SK-N-SH (cell line): ENCODE data around the gene SPRED2. TPM values are rescaled to one million over a fixed set of nuclear protein-coding genes. Genes with fewer than 3 reads are reported as not detected.

Experiments used
- CTCF ChIA-PET: fragments of 300-600, 350-600 bp; formaldehyde crosslinking; extraction: SDS; loops from one replicate; lab custom pipeline; 2021; lab: Yijun Ruan, JAX
- POLR2A ChIA-PET: fragments of 350-600 bp; sonication (Branson Sonifier 250); formaldehyde crosslinking; extraction: SDS; loops from one replicate; lab custom pipeline; 2020; ENCODE audit warnings: antibody characterized with exemption, inconsistent platforms; lab: Yijun Ruan, JAX
- DNase-seq: peaks from one replicate; pipeline ENCODE4 v3.0.0; 2012
- H2AFZ ChIP-seq: fragments of 200-600 bp; sonication (generic); 2 replicates; pipeline ENCODE4 v1.8.1; 2016; ENCODE audit warnings: antibody characterized with exemption, mild to moderate bottlenecking, low read depth
- H3F3A ChIP-seq: fragments of 200-600 bp; sonication (generic); replicated peaks from 2 replicates; pipeline ENCODE3; 2016; ENCODE audit warnings: antibody characterized with exemption, mild to moderate bottlenecking; ENCODE audit not compliant: insufficient read depth
- H3K27ac ChIP-seq, 2 experiments: fragments of 200-500 bp in 1 of 2; fragments of 200-600 bp in 1 of 2; sonication (Bioruptor generic) in 1 of 2; sonication (generic), shearing (Covaris generic) in 1 of 2; 2 replicates each; pipeline versions ENCODE4 v1.5.1 to v1.6.1; 2014 to 2016; ENCODE audit warnings: low read depth in 2 of 2, inconsistent platforms in 1 of 2, low read length in 1 of 2, mild to moderate bottlenecking in 1 of 2, mixed read lengths in 1 of 2
- H3K27me3 ChIP-seq: fragments of 200-600 bp; sonication (generic), shearing (Covaris generic); 2 replicates; pipeline ENCODE4 v1.6.1; 2016; ENCODE audit warnings: mixed run types; ENCODE audit not compliant: insufficient read depth
- H3K36me3 ChIP-seq, 2 experiments: fragments of 200-500 bp in 1 of 2; fragments of 200-600 bp in 1 of 2; sonication (Bioruptor generic) in 1 of 2; sonication (generic) in 1 of 2; replicated peaks in 1 of 2; 2 replicates each; pipeline versions ENCODE3 to v1.5.1; 2014 to 2016; ENCODE audit warnings: low read length in 1 of 2, mild to moderate bottlenecking in 1 of 2; ENCODE audit not compliant: insufficient read depth in 2 of 2, control insufficient read depth in 1 of 2
- H3K4me1 ChIP-seq, 2 experiments: fragments of 200-500 bp in 1 of 2; fragments of 200-600 bp in 1 of 2; sonication (Bioruptor generic) in 1 of 2; sonication (generic), shearing (Covaris generic) in 1 of 2; 2 replicates each; pipeline versions ENCODE4 v1.5.1 to v1.6.1; 2014 to 2016; ENCODE audit warnings: low read depth in 1 of 2, low read length in 1 of 2, mixed run types in 1 of 2; ENCODE audit not compliant: insufficient read depth in 2 of 2, control insufficient read depth in 1 of 2
- H3K4me2 ChIP-seq: fragments of 200-600 bp; sonication (generic), shearing (Covaris generic); 2 replicates; pipeline ENCODE4 v1.6.1; 2017; ENCODE audit warnings: mixed run types
- H3K4me3 ChIP-seq, 2 experiments: fragments of 200-500 bp in 1 of 2; fragments of 200-600 bp in 1 of 2; sonication (Bioruptor generic) in 1 of 2; sonication (generic), shearing (Covaris generic) in 1 of 2; 2 replicates each; pipeline versions ENCODE4 v1.5.1 to v1.8.1; 2014 to 2016; ENCODE audit warnings: low read depth in 2 of 2, inconsistent platforms in 1 of 2, low read length in 1 of 2, mild to moderate bottlenecking in 1 of 2, mixed read lengths in 1 of 2, moderate library complexity in 1 of 2
- H3K79me2 ChIP-seq: fragments of 200-600 bp; sonication (generic); 2 replicates; pipeline ENCODE4 v1.8.1; 2017; ENCODE audit warnings: mild to moderate bottlenecking; ENCODE audit not compliant: insufficient read depth
- H3K9ac ChIP-seq: fragments of 200-600 bp; sonication (generic); 2 replicates; pipeline ENCODE4 v1.6.1; 2017; ENCODE audit warnings: mixed run types
- H3K9me2 ChIP-seq: fragments of 200-600 bp; sonication (generic); 2 replicates; pipeline ENCODE4 v1.6.1; 2017; ENCODE audit warnings: mixed run types
- H3K9me3 ChIP-seq: fragments of 200-600 bp; sonication (generic); 2 replicates; pipeline ENCODE4 v1.6.1; 2017; ENCODE audit warnings: mixed run types, mild to moderate bottlenecking, moderate library complexity
- H4K20me1 ChIP-seq: fragments of 200-600 bp; sonication (generic); 2 replicates; pipeline ENCODE4 v1.6.1; 2017; ENCODE audit warnings: mild to moderate bottlenecking, mixed run types; ENCODE audit not compliant: insufficient read depth
- CHD2 ChIP-seq: fragments of 150-350 bp; IDR thresholded peaks from 2 replicates; pipeline ENCODE4 v1.6.1; 2018; ENCODE audit warnings: low read length; ENCODE audit not compliant: partially characterized antibody
- ELF1 ChIP-seq: IDR thresholded peaks from 2 replicates; pipeline ENCODE4 v1.4.0; 2012
- EP300 ChIP-seq, 2 experiments: IDR thresholded peaks; 2 replicates each; pipeline versions ENCODE4 v1.4.0 to v1.6.1; 2012; ENCODE audit warnings: borderline replicate concordance in 1 of 2, low read depth in 1 of 2, low read length in 1 of 2
- FOSL2 ChIP-seq: IDR thresholded peaks from 2 replicates; pipeline ENCODE4 v1.4.0; 2012; ENCODE audit warnings: low read depth, mild to moderate bottlenecking, moderate library complexity, borderline replicate concordance
- FOXJ3 ChIP-seq: sonication (generic); formaldehyde crosslinking; IDR thresholded peaks from 2 replicates; pipeline ENCODE4 v1.5.1; 2020; ENCODE audit warnings: mild to moderate bottlenecking, missing genetic modification reagents
- JUND ChIP-seq: IDR thresholded peaks from 2 replicates; pipeline ENCODE4 v1.4.0; 2012
- MEF2A ChIP-seq: IDR thresholded peaks from 2 replicates; pipeline ENCODE4 v1.4.0; 2012; ENCODE audit warnings: low read depth, borderline replicate concordance
- NFIC ChIP-seq: IDR thresholded peaks from 2 replicates; pipeline ENCODE4 v1.4.0; 2012; ENCODE audit warnings: borderline replicate concordance
- NRF1 ChIP-seq: IDR thresholded peaks from 2 replicates; pipeline ENCODE4 v1.6.1; 2012; ENCODE audit warnings: low read depth, mild to moderate bottlenecking, low read length
- PBX3 ChIP-seq: IDR thresholded peaks from 2 replicates; pipeline ENCODE4; 2012
- RCOR1 ChIP-seq: fragments of 150-350 bp; IDR thresholded peaks from 2 replicates; pipeline ENCODE4 v1.6.1; 2017; ENCODE audit warnings: antibody characterized with exemption, low read length
- SIN3A ChIP-seq: IDR thresholded peaks from 2 replicates; pipeline ENCODE4 v1.6.1; 2012; ENCODE audit warnings: low read depth, mild to moderate bottlenecking, low read length, moderate library complexity, borderline replicate concordance
- TAF1 ChIP-seq: IDR thresholded peaks from 2 replicates; pipeline ENCODE4 v1.6.1; 2012; ENCODE audit warnings: low read depth, mild to moderate bottlenecking, low read length, moderate library complexity, borderline replicate concordance
- TEAD4 ChIP-seq: IDR thresholded peaks from 2 replicates; pipeline ENCODE4 v1.4.0; 2012; ENCODE audit warnings: mild to moderate bottlenecking, borderline replicate concordance; ENCODE audit not compliant: insufficient read depth
- WGBS: methylation state at CpG from one replicate; pipeline ENCODE4 v1.1.6; 2017; ENCODE audit warnings: low lambda C conversion rate; 5-methylcytosine and 5-hydroxymethylcytosine counted together
- polyA plus RNA-seq, 3 experiments: library from polyadenylated mRNA; depleted of rRNA; stranded (reverse); fragments of >200 nt; gene quantifications; 2 replicates each; pipeline ENCODE4 v1.2.3, GENCODE V29; 2012

The SPRED2 gene
- polyA plus RNA-seq, 1 of the 3 experiments (the other 2 are of a cell fraction), result 21.9 TPM

GRCh38 chr2:65277118-65277517 lies 155.3 kb downstream of the SPRED2 start:
- TF ChIP-seq MEF2A (no peak), NFIC (no peak), JUND (no peak), TEAD4 (no peak), CHD2 (no peak), FOXJ3 (CRISPR knock-in tag) (no peak), EP300 (IDR thresholded peaks at IDR 0.05; ENCODE audit: borderline replicate concordance in 1 of 2, low read depth in 1 of 2, low read length in 1 of 2) (no peak), FOSL2 (no peak), TAF1 (no peak), NRF1 (no peak)
- DNase-seq, result no peak
- ChIA-PET CTCF (interaction anchor here (0.7 to 4.3 kb wide), 4 partner anchors 9 to 1304 kb away, joined by 3 to 21 read pairs (median 4); no protein-coding TSS in a partner anchor), POLR2A (no interaction called here)
- H3K4me1 ChIP-seq, result peaks cover 0 to 24% of the 10 kb centered on the region in 2 experiments; a peak in 2 of 4 replicates
- no peak overlapping the region for H3K27ac ChIP-seq
- H3K36me3 ChIP-seq, result peaks cover 17 to 23% of the 10 kb centered on the region in 2 experiments
- H3K9me2 ChIP-seq, result no peaks in the 10 kb centered on the region
- no peaks in the 10 kb centered on the region for H4K20me1 ChIP-seq
- no peaks in the 10 kb centered on the region for H3K79me2 ChIP-seq
- H3K27me3 ChIP-seq, result no peaks in the 10 kb centered on the region
- no peak overlapping the region for H3K4me3 ChIP-seq
- H3F3A ChIP-seq, result peaks cover 21% of the 10 kb centered on the region
- no peak overlapping the region for H3K9ac ChIP-seq
- H3K4me2 ChIP-seq, result no peak overlapping the region
- WGBS, result 89% methylated on average over 3 of the region's 3 CpGs
- H3K9me3 ChIP-seq, result no peaks in the 10 kb centered on the region
- no peak overlapping the region for H2AFZ ChIP-seq

- peaks cover 0 to 24% of the 10 kb centered on the region in 2 experiments; a peak in 1 of 4 replicates for H3K4me1 ChIP-seq
- peaks cover 19 to 28% of the 10 kb centered on the region in 2 experiments for H3K36me3 ChIP-seq
- 84% methylated on average over 5 of the region's 5 CpGs for WGBS
- peaks cover 25% of the 10 kb centered on the region for H3F3A ChIP-seq
- no peak overlapping the region for H3K9ac ChIP-seq
- H4K20me1 ChIP-seq, result no peaks in the 10 kb centered on the region
- no peaks in the 10 kb centered on the region for H3K9me2 ChIP-seq
- H3K27ac ChIP-seq, result peak overlapping the region in 1 of 2 experiments; percentile 7; a peak in 1 of 4 replicates
- DNase-seq, result no peak
- no peaks in the 10 kb centered on the region for H3K9me3 ChIP-seq
- H3K79me2 ChIP-seq, result 0 out of 2 replicates have a peak, but pooled peaks cover 4% of the 10 kb centered on the region
- POLR2A ChIA-PET, result no interaction called here
- no peak overlapping the region for H3K4me2 ChIP-seq
- H2AFZ ChIP-seq, result no peak overlapping the region
- H3K4me3 ChIP-seq, result no peak overlapping the region
- H3K27me3 ChIP-seq, result no peaks in the 10 kb centered on the region
- no peak for TF ChIP-seq JUND
- no peak for TF ChIP-seq SIN3A
- no peak for TF ChIP-seq RCOR1
- no peak for TF ChIP-seq PBX3
- TF ChIP-seq TEAD4, result no peak
- no peak for TF ChIP-seq CHD2
- no peak for TF ChIP-seq MEF2A
- TF ChIP-seq ELF1, result no peak
- CTCF ChIA-PET, result interaction anchor here (0.6 to 4.3 kb wide), 7 partner anchors 9 to 1304 kb away, joined by 3 to 21 read pairs (median 3); no protein-coding TSS in a partner anchor
These were observed 155.8 kb downstream of the SPRED2 start for GRCh38 chr2:65276609-65277008.
